Measurements from ENCODE around the gene ADAMTSL3.

GRCh38 chr15:83776986-83777385 is 123.1 kb downstream of the ADAMTSL3 start:
- no peak for TF ChIP-seq NR3C1 (CRISPR knock-in tag; conservative IDR thresholded peaks at IDR 0.05; ENCODE audit: low read depth)
- no peak for TF ChIP-seq USF1 (CRISPR knock-in tag; IDR thresholded peaks at IDR 0.05)
- TF ChIP-seq, protein P1, sequence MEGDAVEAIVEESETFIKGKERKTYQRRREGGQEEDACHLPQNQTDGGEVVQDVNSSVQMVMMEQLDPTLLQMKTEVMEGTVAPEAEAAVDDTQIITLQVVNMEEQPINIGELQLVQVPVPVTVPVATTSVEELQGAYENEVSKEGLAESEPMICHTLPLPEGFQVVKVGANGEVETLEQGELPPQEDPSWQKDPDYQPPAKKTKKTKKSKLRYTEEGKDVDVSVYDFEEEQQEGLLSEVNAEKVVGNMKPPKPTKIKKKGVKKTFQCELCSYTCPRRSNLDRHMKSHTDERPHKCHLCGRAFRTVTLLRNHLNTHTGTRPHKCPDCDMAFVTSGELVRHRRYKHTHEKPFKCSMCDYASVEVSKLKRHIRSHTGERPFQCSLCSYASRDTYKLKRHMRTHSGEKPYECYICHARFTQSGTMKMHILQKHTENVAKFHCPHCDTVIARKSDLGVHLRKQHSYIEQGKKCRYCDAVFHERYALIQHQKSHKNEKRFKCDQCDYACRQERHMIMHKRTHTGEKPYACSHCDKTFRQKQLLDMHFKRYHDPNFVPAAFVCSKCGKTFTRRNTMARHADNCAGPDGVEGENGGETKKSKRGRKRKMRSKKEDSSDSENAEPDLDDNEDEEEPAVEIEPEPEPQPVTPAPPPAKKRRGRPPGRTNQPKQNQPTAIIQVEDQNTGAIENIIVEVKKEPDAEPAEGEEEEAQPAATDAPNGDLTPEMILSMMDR (IDR thresholded peaks at IDR 0.05) = no peak
- TF ChIP-seq MYBL2 (CRISPR knock-in tag; IDR thresholded peaks at IDR 0.05) = no peak
- TF ChIP-seq PREB (CRISPR knock-in tag; IDR thresholded peaks at IDR 0.05; ENCODE audit: borderline replicate concordance) = no peak
- TF ChIP-seq, protein P2, sequence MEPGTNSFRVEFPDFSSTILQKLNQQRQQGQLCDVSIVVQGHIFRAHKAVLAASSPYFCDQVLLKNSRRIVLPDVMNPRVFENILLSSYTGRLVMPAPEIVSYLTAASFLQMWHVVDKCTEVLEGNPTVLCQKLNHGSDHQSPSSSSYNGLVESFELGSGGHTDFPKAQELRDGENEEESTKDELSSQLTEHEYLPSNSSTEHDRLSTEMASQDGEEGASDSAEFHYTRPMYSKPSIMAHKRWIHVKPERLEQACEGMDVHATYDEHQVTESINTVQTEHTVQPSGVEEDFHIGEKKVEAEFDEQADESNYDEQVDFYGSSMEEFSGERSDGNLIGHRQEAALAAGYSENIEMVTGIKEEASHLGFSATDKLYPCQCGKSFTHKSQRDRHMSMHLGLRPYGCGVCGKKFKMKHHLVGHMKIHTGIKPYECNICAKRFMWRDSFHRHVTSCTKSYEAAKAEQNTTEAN (CRISPR knock-in tag; IDR thresholded peaks at IDR 0.05) = no peak
- TF ChIP-seq CBFB (CRISPR knock-in tag; IDR thresholded peaks at IDR 0.05; ENCODE audit: low read depth) = no peak
- TF ChIP-seq ATF3 (CRISPR knock-in tag; conservative IDR thresholded peaks at IDR 0.05) = no peak
- TF ChIP-seq CREB1 (CRISPR knock-in tag; IDR thresholded peaks at IDR 0.05) = no peak
- TF ChIP-seq, protein P3, sequence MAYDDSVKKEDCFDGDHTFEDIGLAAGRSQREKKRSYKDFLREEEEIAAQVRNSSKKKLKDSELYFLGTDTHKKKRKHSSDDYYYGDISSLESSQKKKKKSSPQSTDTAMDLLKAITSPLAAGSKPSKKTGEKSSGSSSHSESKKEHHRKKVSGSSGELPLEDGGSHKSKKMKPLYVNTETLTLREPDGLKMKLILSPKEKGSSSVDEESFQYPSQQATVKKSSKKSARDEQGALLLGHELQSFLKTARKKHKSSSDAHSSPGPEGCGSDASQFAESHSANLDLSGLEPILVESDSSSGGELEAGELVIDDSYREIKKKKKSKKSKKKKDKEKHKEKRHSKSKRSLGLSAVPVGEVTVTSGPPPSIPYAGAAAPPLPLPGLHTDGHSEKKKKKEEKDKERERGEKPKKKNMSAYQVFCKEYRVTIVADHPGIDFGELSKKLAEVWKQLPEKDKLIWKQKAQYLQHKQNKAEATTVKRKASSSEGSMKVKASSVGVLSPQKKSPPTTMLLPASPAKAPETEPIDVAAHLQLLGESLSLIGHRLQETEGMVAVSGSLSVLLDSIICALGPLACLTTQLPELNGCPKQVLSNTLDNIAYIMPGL (CRISPR knock-in tag; IDR thresholded peaks at IDR 0.05) = no peak
- no peak for TF ChIP-seq NFE2L1 (CRISPR knock-in tag; IDR thresholded peaks at IDR 0.05)
- TF ChIP-seq ZNF317 (CRISPR knock-in tag; IDR thresholded peaks at IDR 0.05; ENCODE audit: borderline replicate concordance, low read depth) = no peak
- TF ChIP-seq ATF1 (CRISPR knock-in tag; IDR thresholded peaks at IDR 0.05) = no peak
- TF ChIP-seq TEAD4 (CRISPR knock-in tag; IDR thresholded peaks at IDR 0.05) = no peak
